Stimulated activated CD8-positive, alpha-beta memory T cell treated with anti-CD3 and anti-CD28 coated beads, Interleukin-7, amount 100 ng/mL, for 4 hours (primary cell): ENCODE data around the gene TCF12.
"Not testable (repeated sequence)": the region's sequence is repeated elsewhere in the genome, so short reads cannot be mapped to it uniquely, and the experiment has no call there.

Experiments
- DNase-seq, 2 donors: peaks; one replicate each; pipeline ENCODE4 v3.0.0-alpha.2; 2020; ENCODE audit warnings: low read depth in 2 of 2

The TCF12 gene

GRCh38 chr15:57135800-57136199 is 217.4 kb downstream of the TCF12 start:
- no peak for DNase-seq

GRCh38 chr15:57138349-57138788 is 219.9 kb downstream of the TCF12 start:
- DNase-seq: no peak

- DNase-seq: no peak
These were observed 225.2 kb downstream of the TCF12 start for GRCh38 chr15:57143511-57144078.

- no peak for DNase-seq
These were observed 226.0 kb downstream of the TCF12 start for GRCh38 chr15:57144448-57144847.

GRCh38 chr15:57146506-57147201 is 228.2 kb downstream of the TCF12 start:
- no peak for DNase-seq

GRCh38 chr15:57147621-57148020 is 229.2 kb downstream of the TCF12 start:
- no peak for DNase-seq

GRCh38 chr15:57148262-57148661 is 229.8 kb downstream of the TCF12 start:
- no peak for DNase-seq

GRCh38 chr15:57149196-57149595 is 230.8 kb downstream of the TCF12 start:
- no peak for DNase-seq

- DNase-seq: no peak
These were observed 231.8 kb downstream of the TCF12 start for GRCh38 chr15:57150066-57150865.

- DNase-seq: not testable (repeated sequence)
These were observed 232.4 kb downstream of the TCF12 start for GRCh38 chr15:57150866-57151203.

- DNase-seq: no peak
These were observed 233.7 kb downstream of the TCF12 start for GRCh38 chr15:57152133-57152532.

GRCh38 chr15:57152666-57153539 is 234.5 kb downstream of the TCF12 start:
- DNase-seq: no peak

- no peak for DNase-seq
These were observed 237.9 kb downstream of the TCF12 start for GRCh38 chr15:57156210-57156884.

GRCh38 chr15:57158589-57158988 is 240.1 kb downstream of the TCF12 start:
- no peak for DNase-seq

- no peak for DNase-seq
These were observed 240.7 kb downstream of the TCF12 start for GRCh38 chr15:57158997-57159668.

- no peak for DNase-seq
These were observed 241.3 kb downstream of the TCF12 start for GRCh38 chr15:57159767-57160166.

- no peak for DNase-seq
These were observed 242.5 kb downstream of the TCF12 start for GRCh38 chr15:57160823-57161560.

- DNase-seq: not testable (repeated sequence)
These were observed 245.8 kb downstream of the TCF12 start for GRCh38 chr15:57164251-57164650.

- DNase-seq: no peak
These were observed 247.5 kb downstream of the TCF12 start for GRCh38 chr15:57165992-57166391.

GRCh38 chr15:57167821-57168395 is 249.5 kb downstream of the TCF12 start:
- no peak for DNase-seq
